Erythroblast (primary cell): Measurements from ENCODE around the gene ADAMTS9.

Source experiments
- GATA1 ChIP-seq: IDR thresholded peaks from 2 replicates; pipeline ENCODE4 v1.6.1; 2011; ENCODE audit warnings: low read depth, mild to moderate bottlenecking, control low read depth, low read length, moderate library complexity
- POLR2A ChIP-seq: IDR thresholded peaks from 2 replicates; pipeline ENCODE4 v1.6.1; 2011; ENCODE audit warnings: mild to moderate bottlenecking, low read length

GRCh38 chr3:64467255-64467944, 220.4 kb downstream of the ADAMTS9 start:
- TF ChIP-seq POLR2A (no peak), GATA1 (no peak)
